PC-3 (cell line): ENCODE results near the gene RMND5B.

Source experiments
- EZH2 ChIP-seq: fragments of 300-600 bp; sonication (generic); IDR thresholded peaks from one replicate; pipeline ENCODE4 v1.6.1; 2017; ENCODE audit warnings: antibody characterized with exemption, mild to moderate bottlenecking, low read length; ENCODE audit not compliant: unreplicated experiment
- TF ChIP-seq, protein P1 (sequence below): fragments of 300-600 bp; sonication (generic); conservative IDR thresholded peaks from 2 replicates; pipeline ENCODE4 v1.5.1; 2017; ENCODE audit warnings: antibody characterized with exemption, low read depth, mild to moderate bottlenecking, low read length

DNA sequence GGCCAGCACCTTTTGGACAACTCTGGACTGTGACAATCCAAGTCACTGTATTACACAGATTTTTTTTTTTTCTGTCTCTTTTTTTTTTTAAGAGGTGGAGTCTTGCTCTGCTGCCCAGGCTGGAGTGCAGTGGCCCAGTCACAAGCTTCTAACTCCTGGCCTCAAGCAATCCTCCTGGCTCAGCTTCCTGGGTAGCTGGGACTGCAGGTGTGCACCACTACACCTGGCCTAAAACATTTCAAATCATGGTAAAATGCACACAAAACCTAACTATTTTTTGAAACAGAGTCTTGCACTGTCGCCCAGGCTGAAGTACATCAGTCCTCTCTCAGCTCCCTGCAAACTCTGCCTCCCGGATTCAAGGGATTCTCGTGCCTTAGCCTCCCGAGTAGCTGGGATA lies 24.7 kb upstream of the RMND5B start:
- TF ChIP-seq, protein P1, sequence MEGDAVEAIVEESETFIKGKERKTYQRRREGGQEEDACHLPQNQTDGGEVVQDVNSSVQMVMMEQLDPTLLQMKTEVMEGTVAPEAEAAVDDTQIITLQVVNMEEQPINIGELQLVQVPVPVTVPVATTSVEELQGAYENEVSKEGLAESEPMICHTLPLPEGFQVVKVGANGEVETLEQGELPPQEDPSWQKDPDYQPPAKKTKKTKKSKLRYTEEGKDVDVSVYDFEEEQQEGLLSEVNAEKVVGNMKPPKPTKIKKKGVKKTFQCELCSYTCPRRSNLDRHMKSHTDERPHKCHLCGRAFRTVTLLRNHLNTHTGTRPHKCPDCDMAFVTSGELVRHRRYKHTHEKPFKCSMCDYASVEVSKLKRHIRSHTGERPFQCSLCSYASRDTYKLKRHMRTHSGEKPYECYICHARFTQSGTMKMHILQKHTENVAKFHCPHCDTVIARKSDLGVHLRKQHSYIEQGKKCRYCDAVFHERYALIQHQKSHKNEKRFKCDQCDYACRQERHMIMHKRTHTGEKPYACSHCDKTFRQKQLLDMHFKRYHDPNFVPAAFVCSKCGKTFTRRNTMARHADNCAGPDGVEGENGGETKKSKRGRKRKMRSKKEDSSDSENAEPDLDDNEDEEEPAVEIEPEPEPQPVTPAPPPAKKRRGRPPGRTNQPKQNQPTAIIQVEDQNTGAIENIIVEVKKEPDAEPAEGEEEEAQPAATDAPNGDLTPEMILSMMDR: no peak
- TF ChIP-seq EZH2: no peak
